Occipital lobe (tissue), 2 donors: ENCODE data around the gene CMYA5. TPM values are rescaled to one million over a fixed set of nuclear protein-coding genes. Genes with fewer than 3 reads are reported as not detected.
"Not testable (repeated sequence)": the region's sequence is repeated elsewhere in the genome, so short reads cannot be mapped to it uniquely, and the experiment has no call there.

Source experiments
- DNase-seq: peaks from one replicate; lab custom pipeline; 2025; lab: John Stamatoyannopoulos, UW
- total RNA-seq: library from RNA; depleted of rRNA; stranded (reverse); fragments of >200 nt; gene quantifications from one replicate; pipeline ENCODE4 v1.2.3, GENCODE V29; 2014

CMYA5 gene
- total RNA-seq, result 1.2 TPM

DNA sequence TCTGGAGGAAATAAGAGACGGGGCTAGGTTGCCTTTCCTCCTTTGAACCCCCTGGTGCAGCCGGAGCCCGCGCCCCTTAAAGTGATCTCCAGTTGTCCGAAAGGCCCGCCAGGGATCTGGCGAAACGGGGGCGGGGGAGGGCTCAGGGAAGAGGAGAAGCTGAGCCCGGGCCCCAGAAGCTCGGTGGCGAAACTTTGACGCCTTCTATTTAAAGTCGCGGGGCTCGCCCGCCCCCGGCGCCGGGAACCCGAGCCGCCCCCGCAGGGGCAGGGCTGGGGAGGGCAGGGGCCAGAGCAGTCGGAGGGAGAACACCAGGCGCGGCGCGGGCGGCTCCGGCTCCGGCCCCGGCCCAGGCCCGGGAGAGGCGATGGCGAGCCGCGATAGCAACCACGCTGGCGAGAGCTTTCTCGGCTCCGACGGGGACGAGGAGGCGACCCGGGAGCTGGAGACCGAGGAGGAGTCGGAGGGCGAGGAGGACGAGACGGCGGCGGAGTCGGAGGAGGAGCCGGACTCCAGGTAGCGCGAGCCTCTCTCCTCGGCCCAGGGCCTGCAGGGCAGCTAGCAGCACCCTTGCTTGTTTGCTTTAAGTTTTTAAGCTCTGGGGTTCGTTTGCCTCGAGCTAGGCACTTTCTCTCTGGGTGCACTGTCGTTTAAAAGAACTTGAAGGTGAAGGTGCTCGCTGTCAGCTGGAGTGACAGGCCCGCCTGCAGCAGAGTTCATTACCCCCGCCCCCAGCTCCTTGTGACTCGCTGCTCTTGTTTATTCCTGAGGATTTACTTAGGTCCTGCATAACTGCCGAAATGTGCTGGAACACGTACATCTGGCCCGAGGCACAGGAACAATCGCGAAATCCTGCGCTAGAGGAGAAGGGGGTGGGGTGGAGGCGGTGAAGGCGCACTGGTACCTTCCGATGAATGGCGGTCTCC lies at the start of gene CMYA5:
Gene CMYA5 (plus strand): TSS at position 296 of the 926 bp plus-strand sequence. CDS start 72 bp downstream, at position 368.
- DNase-seq, result peak; percentile 30

GRCh38 chr5:79640571-79641055 lies 49.0 kb upstream of the CMYA5 start:
- DNase-seq, result no peak

DNA sequence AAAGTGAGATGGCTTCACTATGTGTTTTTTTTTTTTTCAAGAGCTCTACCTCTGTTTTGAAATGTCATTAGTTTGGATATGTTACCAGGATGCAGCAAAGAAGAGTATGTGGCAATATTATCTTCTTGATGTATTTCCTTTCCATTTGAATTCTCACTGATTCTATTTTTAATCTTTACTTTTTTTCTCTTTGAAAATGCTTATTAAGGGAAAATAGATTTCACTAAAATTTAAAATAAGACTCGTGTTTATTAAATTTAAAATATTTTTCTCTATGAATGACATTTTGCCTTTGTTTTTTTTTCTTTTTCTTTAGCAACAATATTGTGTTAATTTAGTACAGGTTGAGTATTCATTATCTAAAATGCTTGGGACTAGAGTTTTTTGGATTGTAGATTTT lies 48.2 kb upstream of the CMYA5 start:
- no peak for DNase-seq

DNA sequence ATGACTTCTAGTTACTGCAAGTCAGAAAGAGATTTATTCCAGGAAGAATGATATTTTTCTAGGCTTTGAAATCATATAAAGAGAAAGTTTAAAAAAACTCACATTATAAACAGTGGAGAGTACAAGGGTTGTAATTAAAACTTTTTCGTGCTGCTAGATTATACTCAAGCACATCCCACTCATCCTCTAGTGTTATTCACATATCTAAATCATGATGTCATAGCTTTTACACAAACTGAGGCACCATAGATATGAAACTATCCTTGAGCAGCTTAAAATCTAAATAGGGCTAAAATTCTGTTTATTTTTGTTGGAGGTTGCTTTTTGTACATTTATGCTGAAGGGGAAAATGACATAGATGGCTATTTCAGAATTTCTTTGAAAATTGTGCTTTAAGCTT lies 47.4 kb upstream of the CMYA5 start:
- no peak for DNase-seq

DNA sequence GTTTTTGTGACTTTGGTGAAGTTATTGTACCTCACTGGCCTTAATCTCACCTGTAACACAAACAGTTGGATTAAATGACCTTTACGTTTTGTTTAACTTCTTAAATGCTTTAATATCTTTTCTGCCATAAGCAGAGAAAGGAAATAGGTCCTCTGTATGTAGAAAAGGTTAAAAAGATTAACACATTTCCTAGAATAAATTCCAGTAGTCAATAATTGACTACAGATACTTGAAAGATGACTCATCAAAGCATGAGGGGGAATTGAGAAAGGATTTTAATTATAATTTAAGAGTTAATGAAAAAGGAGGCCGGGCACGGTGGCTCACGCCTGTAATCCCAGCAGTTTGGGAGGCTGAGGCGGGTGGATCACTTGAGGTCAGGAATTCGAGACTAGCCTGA lies 35.8 kb upstream of the CMYA5 start:
- DNase-seq, result no peak

GRCh38 chr5:79663212-79663611 lies 26.4 kb upstream of the CMYA5 start:
- no peak for DNase-seq

DNA sequence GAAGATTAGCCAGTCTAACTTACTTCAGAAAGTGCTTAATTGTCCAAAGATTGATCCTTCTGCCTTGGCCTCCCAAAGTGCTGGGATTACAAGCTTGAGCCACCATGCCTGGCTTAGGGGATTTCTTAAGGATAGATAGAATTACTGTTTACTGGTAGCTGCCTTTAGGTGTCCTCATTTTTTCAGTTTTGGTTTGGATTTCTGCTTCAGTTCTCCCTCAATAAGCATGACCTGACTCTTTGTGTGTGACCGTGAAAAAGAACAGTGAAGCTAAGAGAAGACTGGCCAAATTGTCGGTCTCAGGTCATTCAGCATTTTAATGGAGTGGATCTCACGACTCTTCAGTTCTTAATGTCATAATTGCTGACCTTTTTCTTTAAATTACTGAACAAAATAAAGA lies 22.9 kb upstream of the CMYA5 start:
- DNase-seq, result no peak

- DNase-seq, result no peak
These were observed 17.2 kb upstream of the CMYA5 start for GRCh38 chr5:79672392-79672791.

DNA sequence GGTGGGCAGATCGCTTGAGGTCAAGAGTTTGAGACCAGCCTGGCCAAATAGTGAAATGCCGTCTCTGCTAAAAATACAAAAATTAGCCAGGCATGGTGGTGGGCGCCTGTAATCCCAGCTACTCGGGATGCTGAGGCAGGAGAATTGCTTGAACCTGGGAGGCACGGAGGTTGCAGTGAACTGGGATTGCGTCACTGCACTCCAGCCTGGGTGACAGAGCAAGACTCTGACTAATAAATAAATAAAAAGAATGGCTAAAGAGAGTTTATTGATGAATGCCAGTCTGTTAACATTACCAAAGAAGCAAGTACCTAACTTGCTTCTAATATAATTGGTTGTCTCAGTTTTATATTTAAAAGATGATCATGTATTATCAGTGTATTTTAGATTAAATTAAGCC lies 13.3 kb upstream of the CMYA5 start:
- not testable (repeated sequence) for DNase-seq

DNA sequence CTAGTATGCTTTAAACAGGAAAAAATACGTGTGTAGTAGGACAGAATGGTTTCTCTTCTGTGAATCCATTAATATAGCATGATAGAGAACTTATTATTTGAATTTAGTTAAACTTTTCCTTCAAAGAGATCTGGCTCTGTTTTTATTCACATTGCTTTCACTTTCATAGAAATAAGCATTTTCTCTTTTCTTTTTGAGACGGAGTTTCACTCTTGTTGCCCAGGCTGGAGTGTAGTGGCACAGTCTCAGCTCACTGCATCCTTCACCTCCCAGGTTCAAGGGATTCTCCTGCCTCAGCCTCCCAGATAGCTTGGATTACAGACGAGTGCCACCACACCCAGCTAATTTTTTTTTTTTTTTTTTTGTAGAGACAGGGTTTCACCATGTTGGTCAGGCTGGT lies 7.5 kb upstream of the CMYA5 start:
- not testable (repeated sequence) for DNase-seq

DNA sequence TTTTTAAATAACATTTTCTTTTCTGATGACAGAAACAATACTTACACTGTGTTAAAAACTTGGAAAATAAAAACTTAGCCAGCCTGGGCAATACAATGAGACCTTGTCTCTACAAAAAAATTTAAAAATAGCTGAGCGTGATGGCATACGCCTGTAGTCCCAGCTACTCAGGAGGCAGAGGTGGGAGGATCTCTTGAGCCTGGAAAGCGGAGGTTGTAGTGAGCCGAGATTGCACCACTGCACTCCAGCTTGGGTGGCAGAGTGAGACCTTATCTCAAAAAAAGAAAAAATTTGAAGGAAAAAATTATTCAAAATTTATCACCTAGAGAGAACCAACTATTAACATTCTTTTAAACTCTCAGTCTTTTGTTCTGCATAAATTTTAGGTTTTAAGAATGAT lies 4.9 kb upstream of the CMYA5 start:
- no peak for DNase-seq

- DNase-seq, result no peak
These were observed 4.0 kb upstream of the CMYA5 start for GRCh38 chr5:79685627-79686026.

DNA sequence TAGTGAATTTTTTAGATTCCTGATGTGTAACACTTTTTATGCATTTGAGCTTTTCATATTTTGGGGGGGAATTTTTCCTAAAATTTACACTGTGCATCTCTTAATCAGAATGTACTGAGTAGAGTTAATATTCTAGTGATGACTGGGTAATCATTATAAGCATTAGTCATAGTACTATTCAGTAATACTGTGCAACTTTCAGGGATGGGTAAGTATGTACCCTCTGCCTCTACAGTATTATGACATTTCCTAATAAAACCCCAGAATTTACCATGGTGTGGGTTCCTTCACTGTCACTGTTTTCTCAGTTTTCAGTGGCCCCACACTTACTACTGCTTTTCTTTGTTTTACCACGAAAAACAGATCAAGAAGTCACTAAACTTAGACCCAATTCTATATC lies 2.8 kb upstream of the CMYA5 start:
- DNase-seq, result no peak

DNA sequence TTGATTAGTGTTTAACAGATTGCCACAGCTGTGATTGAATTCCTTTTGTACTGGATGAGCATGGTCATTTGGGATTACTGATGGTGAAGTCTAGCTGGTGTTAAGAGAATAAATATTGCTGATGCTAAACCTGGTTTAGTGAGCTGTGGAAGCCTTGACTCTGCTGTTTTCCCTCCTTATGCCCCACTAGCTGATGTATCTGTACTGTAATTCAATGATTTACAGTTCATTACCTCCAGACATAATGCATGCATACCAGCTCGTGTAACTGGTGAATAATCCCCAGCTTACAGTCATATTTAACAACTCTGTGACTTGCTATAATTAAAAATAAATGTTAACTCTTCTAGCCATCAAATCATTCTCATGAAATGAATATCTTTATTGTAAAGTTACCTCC lies 1.7 kb upstream of the CMYA5 start:
- DNase-seq, result no peak

DNA sequence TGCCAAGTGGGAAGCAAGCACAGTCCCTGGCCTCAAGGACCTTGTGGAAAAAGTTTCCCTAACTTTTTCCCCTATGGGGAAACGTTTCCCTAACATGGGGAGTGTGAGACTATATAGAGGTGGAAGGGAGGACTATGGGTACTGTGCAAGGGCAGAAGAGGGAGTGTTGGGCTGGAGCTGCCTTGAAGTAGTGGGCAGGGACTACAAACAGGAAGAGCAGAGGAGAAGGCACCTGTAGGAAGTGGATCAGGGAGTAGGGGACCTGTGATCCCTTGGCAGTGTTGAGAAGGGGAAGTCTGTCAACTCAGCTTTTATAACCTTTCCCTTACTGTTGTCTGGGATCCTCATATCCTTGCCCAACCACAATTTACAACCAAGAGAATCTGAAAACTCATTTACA lies 1.4 kb downstream of the CMYA5 start:
- no peak for DNase-seq

DNA sequence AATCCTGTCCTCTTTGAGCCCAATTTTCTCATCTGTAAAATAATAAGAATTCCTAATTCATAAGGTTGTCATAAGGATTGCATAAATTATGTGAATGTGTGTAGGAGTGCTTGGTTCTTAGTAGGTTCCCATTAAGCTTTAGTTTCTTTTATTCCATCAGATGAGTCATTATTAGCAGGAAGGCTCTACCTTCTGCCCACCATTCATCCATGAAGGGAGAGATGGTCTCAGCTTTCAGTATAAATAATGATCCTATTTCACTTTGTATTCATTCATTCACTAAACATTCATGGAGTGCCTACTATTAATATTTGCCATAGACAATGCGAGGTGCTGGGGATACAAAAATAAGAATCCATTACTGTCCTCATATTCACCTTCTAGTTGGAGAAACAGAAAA lies 3.0 kb downstream of the CMYA5 start:
- no peak for DNase-seq

DNA sequence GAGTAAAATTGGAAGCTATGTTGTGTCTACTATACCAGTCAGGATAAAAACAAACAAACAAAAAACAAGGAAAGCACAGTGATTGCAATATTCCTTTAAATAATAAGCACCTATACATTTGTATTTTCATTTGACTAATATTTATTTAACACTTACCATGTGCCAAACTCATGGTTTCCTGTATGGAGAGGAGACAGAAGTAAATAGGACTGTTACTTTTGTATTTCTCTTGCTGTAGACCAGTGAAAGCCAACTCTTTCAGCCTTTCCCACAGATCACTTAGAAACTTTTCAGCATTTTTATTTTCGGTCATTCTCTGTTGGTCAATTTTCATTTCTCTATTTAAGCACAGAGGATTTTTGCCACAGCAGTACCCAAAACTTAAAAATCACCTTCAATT lies 4.5 kb downstream of the CMYA5 start:
- DNase-seq, result no peak

DNA sequence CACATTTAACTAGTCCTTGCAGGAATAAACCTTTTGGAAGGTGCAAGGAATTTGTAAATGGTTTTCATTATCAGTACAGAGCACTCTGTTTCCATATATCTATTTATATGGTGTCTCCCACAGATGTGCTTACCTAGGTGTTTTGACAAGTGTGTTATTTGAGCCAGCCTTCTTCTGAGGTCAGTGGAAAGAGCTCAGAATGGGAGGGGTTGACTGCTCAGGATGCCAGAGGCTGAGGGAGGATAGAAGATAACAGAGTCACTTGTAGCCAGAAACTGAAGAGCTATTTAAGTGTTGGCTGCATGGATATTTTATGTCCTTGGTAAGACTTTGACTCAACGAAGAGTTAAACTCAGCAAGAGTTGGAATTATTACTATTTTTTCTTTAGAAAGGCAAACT lies 5.0 kb downstream of the CMYA5 start:
- DNase-seq, result no peak

GRCh38 chr5:79695526-79695925 lies 5.9 kb downstream of the CMYA5 start:
- no peak for DNase-seq

DNA sequence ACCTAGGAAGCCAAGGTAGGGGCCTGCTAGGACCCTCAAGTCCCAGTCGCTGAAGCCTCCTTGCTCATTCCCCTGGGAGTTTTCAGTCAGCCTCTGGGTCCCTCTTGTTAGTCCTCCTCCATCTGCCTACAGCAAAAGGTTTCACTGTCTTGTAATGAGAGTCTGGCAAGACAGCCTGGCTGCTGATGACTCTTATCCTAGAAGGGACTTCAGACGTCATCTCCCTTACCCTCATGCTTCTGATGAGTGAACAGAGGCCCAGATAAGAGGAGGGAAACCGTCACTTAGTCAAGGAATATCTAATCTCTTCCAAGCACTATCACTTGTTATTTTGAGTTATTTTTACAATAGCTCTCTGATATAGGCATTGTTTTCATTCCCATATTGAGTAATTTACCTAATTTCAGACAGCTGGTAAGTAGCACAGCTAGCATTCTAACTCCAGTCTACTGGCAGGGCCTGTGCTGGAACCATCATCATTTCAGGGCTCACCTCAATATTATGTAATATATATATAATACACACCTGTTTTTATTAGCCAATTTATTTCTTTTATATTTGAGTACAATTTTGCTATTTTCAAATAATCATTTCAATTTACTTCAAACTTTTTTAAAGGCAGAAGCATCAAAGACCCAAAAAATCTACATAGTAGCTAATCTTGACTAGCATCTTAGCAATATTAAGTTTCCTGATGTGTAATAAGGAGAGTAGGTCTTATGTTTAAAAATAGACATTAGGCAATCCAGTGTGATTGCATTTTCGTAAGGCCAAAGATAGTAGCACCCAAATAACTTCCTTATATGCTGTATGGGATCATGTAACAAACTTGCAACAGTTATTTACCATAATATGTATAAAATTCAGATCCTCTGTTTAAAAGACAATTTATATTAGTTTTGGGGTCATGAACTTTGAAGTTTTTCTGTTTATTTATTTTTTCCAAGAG lies 7.9 kb downstream of the CMYA5 start:
- no peak for DNase-seq

GRCh38 chr5:79699763-79700400 lies 10.2 kb downstream of the CMYA5 start:
- no peak for DNase-seq
